Adrenal gland (tissue), 5 donors: ENCODE results near the gene PGBD2.

ENCODE experiments used
- CTCF ChIP-seq, 6 experiments: fragments of 450-650 bp in 4 of 6; fragments of 200-600 bp in 2 of 6; sonication (generic) in 1 of 6; IDR thresholded peaks; 1 replicate in 5 of 6; 2 replicates in 1 of 6; pipeline versions ENCODE4 v1.5.1 to v1.8.0; 2016 to 2021; ENCODE audit warnings: antibody characterized with exemption in 6 of 6, mild to moderate bottlenecking in 2 of 6, moderate library complexity in 1 of 6
- POLR2A ChIP-seq, 2 donors: fragments of 450-650 bp; IDR thresholded peaks; one replicate each; pipeline ENCODE4 v1.6.1; 2017; ENCODE audit warnings: antibody characterized with exemption in 2 of 2, mild to moderate bottlenecking in 2 of 2, moderate library complexity in 1 of 2
- donor health status: DM: no; HTN: no; CAD: no.

- TF ChIP-seq CTCF (IDR thresholded peaks at IDR 0.05) (no peak), POLR2A (IDR thresholded peaks at IDR 0.05) (no peak)
These were observed 34.1 kb upstream of the PGBD2 start for GRCh38 chr1:248871837-248872401.
